ENCODE results near the gene DMBX1. TPM values are rescaled to one million over a fixed set of nuclear protein-coding genes. Genes with fewer than 3 reads are reported as not detected.

DMBX1 gene
- total and polyA plus RNA-seq, 10 donors = not detected

GRCh38 chr1:46448109-46448911, 41.3 kb upstream of the DMBX1 start:
- Histone ChIP-seq H3K4me1 (peaks cover 0 to 24% (median 14%) of the 10 kb centered on the region in 6 donors), H3K4me3 (peak overlapping the region in 7 of 8 donors; percentile 1 to 61 (median 20)), H3K27ac (no peak overlapping the region), H3K36me3 (no peaks in the 10 kb centered on the region), H3K27me3 (replicated peaks in 1 of 7) (peaks cover 0 to 85% (median 28%) of the 10 kb centered on the region in 7 donors), H3K9me3 (no peaks in the 10 kb centered on the region)
- 4 to 11% (median 5%) methylated on average over 41 to 76 of the region's 76 CpGs for WGBS, 5 donors
- TF ChIP-seq POLR2AphosphoS5 (IDR thresholded peaks at IDR 0.05) (no peak), CTCF (IDR thresholded peaks at IDR 0.05 in 8 of 11, conservative IDR thresholded peaks at IDR 0.05 in 3 of 11) (peak in 1 of 11 experiments; percentile 11)
- DNase-seq = no peak
- intact Hi-C loops (cut with DNase I; ENCODE audit: low total_unique reads) = no loop called here

GRCh38 chr1:46449223-46450159, 40.1 kb upstream of the DMBX1 start:
- Histone ChIP-seq H3K27ac (no peak overlapping the region), H3K9me3 (no peaks in the 10 kb centered on the region), H3K4me3 (no peak overlapping the region), H3K27me3 (replicated peaks in 1 of 7) (peaks cover 0 to 97% (median 28%) of the 10 kb centered on the region in 7 donors), H3K36me3 (no peaks in the 10 kb centered on the region), H3K4me1 (peaks cover 0 to 24% (median 14%) of the 10 kb centered on the region in 6 donors)
- WGBS, 5 donors = 63 to 70% (median 65%) methylated on average over 6 of the region's 6 CpGs
- peak; percentile 56 for DNase-seq
- TF ChIP-seq POLR2AphosphoS5 (IDR thresholded peaks at IDR 0.05) (no peak), POLR2A (IDR thresholded peaks at IDR 0.05) (no peak), CTCF (IDR thresholded peaks at IDR 0.05 in 8 of 11, conservative IDR thresholded peaks at IDR 0.05 in 3 of 11) (no peak)
- intact Hi-C loops (cut with DNase I; ENCODE audit: low total_unique reads) = no loop called here

- H3K4me1 ChIP-seq = peaks cover 0 to 24% (median 14%) of the 10 kb centered on the region in 6 donors
- 80 to 97% (median 91%) methylated on average over 1 of the region's 1 CpG for WGBS, 5 donors
These were observed 39.5 kb upstream of the DMBX1 start for GRCh38 chr1:46450160-46450517.

More at GRCh38 chr1:46450160-46450517, 39.5 kb upstream of the DMBX1 start:
- intact Hi-C loops (cut with DNase I; ENCODE audit: low total_unique reads) = no loop called here
- Histone ChIP-seq H3K4me3 (no peak overlapping the region), H3K36me3 (no peaks in the 10 kb centered on the region), H3K9me3 (no peaks in the 10 kb centered on the region), H3K27me3 (replicated peaks in 1 of 7) (peaks cover 0 to 100% (median 28%) of the 10 kb centered on the region in 7 donors), H3K27ac (no peak overlapping the region)
- TF ChIP-seq POLR2AphosphoS5 (IDR thresholded peaks at IDR 0.05) = no peak
- no peak for TF ChIP-seq CTCF (IDR thresholded peaks at IDR 0.05 in 8 of 11, conservative IDR thresholded peaks at IDR 0.05 in 3 of 11)
- TF ChIP-seq POLR2A (IDR thresholded peaks at IDR 0.05) = no peak
- DNase-seq = no peak
